ENCODE data around the gene ABCD3. TPM values are rescaled to one million over a fixed set of nuclear protein-coding genes. Genes with fewer than 3 reads are reported as not detected.
A peak's percentile ranks its signal among the peaks of the same experiment; 100 is the strongest.

Gene ABCD3
- polyA plus RNA-seq, 1 of the 3 experiments (the other 2 are of a cell fraction) = 6.5 TPM

- no peak for DNase-seq
- H3K36me3 ChIP-seq (replicated peaks in 1 of 2; ENCODE audit: control insufficient read depth in 1 of 2, insufficient read depth in 2 of 2, low read length in 1 of 2) = no peaks in the 10 kb centered on the region
- no peak overlapping the region for H3K27ac ChIP-seq (ENCODE audit: low read depth in 2 of 2, low read length in 1 of 2)
- H3K9ac ChIP-seq = no peak overlapping the region
- H4K20me1 ChIP-seq (ENCODE audit: insufficient read depth) = no peaks in the 10 kb centered on the region
- no peak overlapping the region for H3K4me2 ChIP-seq
- H3K27me3 ChIP-seq (ENCODE audit: insufficient read depth) = no peaks in the 10 kb centered on the region
- ChIA-PET POLR2A (no interaction called here), CTCF (no interaction called here)
- no peaks in the 10 kb centered on the region for H3K79me2 ChIP-seq (ENCODE audit: insufficient read depth)
- H2AFZ ChIP-seq (ENCODE audit: low read depth) = no peak overlapping the region
- WGBS (ENCODE audit: low lambda C conversion rate) = 88% methylated on average over 4 of the region's 4 CpGs
- H3K9me2 ChIP-seq = no peaks in the 10 kb centered on the region
- H3K4me1 ChIP-seq (ENCODE audit: control insufficient read depth in 1 of 2, insufficient read depth in 2 of 2, low read depth in 1 of 2, low read length in 1 of 2) = peaks cover 11 to 15% of the 10 kb centered on the region in 2 experiments; a peak in 3 of 4 replicates
- no peaks in the 10 kb centered on the region for H3K9me3 ChIP-seq
- H3F3A ChIP-seq (replicated peaks; ENCODE audit: insufficient read depth) = peaks cover 21% of the 10 kb centered on the region
- H3K4me3 ChIP-seq (ENCODE audit: low read depth in 2 of 2, low read length in 1 of 2) = no peak overlapping the region
- TF ChIP-seq YY1 (IDR thresholded peaks at IDR 0.05; ENCODE audit: low read depth) (no peak), RCOR1 (IDR thresholded peaks at IDR 0.05; ENCODE audit: low read length) (no peak), RAD21 (IDR thresholded peaks at IDR 0.05; ENCODE audit: low read length) (no peak), FOSL2 (IDR thresholded peaks at IDR 0.05; ENCODE audit: borderline replicate concordance, low read depth) (no peak), TAF1 (IDR thresholded peaks at IDR 0.05; ENCODE audit: borderline replicate concordance, low read depth, low read length) (no peak), NFIC (IDR thresholded peaks at IDR 0.05; ENCODE audit: borderline replicate concordance) (no peak), GABPA (IDR thresholded peaks at IDR 0.05; ENCODE audit: low read depth) (no peak), TEAD4 (IDR thresholded peaks at IDR 0.05; ENCODE audit: borderline replicate concordance, insufficient read depth) (no peak), TCF12 (IDR thresholded peaks at IDR 0.05) (no peak)
Measured at GRCh38 chr1:94543893-94544635, 125.9 kb downstream of the ABCD3 start.

- TF ChIP-seq TCF12 (IDR thresholded peaks at IDR 0.05) (peak; percentile 20; the same call in 1 of the 2 replicates), EZH2phosphoT487 (IDR thresholded peaks at IDR 0.05; ENCODE audit: borderline replicate concordance, low read depth) (no peak), FOXJ3 (CRISPR knock-in tag; IDR thresholded peaks at IDR 0.05) (no peak), RXRA (IDR thresholded peaks at IDR 0.05; ENCODE audit: borderline replicate concordance, low read depth) (no peak)
- H3K79me2 ChIP-seq (ENCODE audit: insufficient read depth) = no peaks in the 10 kb centered on the region
- peaks cover 12 to 15% of the 10 kb centered on the region in 2 experiments; a peak in 3 of 4 replicates for H3K4me1 ChIP-seq (ENCODE audit: control insufficient read depth in 1 of 2, insufficient read depth in 2 of 2, low read depth in 1 of 2, low read length in 1 of 2)
- ChIA-PET POLR2A (no interaction called here), CTCF (interaction anchor here (1.0 kb wide), 1 partner anchor 261 kb away, joined by 4 read pairs; no protein-coding TSS in a partner anchor)
- WGBS (ENCODE audit: low lambda C conversion rate) = 84% methylated on average over 4 of the region's 4 CpGs
- H2AFZ ChIP-seq (ENCODE audit: low read depth) = no peak overlapping the region
- peaks cover 21% of the 10 kb centered on the region for H3F3A ChIP-seq (replicated peaks; ENCODE audit: insufficient read depth)
- H3K9me2 ChIP-seq = no peaks in the 10 kb centered on the region
- no peak overlapping the region for H3K4me2 ChIP-seq
- no peaks in the 10 kb centered on the region for H4K20me1 ChIP-seq (ENCODE audit: insufficient read depth)
- H3K27me3 ChIP-seq (ENCODE audit: insufficient read depth) = no peaks in the 10 kb centered on the region
- no peaks in the 10 kb centered on the region for H3K36me3 ChIP-seq (replicated peaks in 1 of 2; ENCODE audit: control insufficient read depth in 1 of 2, insufficient read depth in 2 of 2, low read length in 1 of 2)
- DNase-seq = no peak
- no peaks in the 10 kb centered on the region for H3K9me3 ChIP-seq
- H3K27ac ChIP-seq (ENCODE audit: low read depth in 2 of 2, low read length in 1 of 2) = no peak overlapping the region
- H3K4me3 ChIP-seq (ENCODE audit: low read depth in 2 of 2, low read length in 1 of 2) = no peak overlapping the region
- no peak overlapping the region for H3K9ac ChIP-seq
Measured at GRCh38 chr1:94544706-94545490, 126.7 kb downstream of the ABCD3 start.
